GM10847 (cell line): ENCODE data around the gene CLSTN3.

Experiments used
- POLR2A ChIP-seq: IDR thresholded peaks from 2 replicates; pipeline ENCODE4 v1.6.1; 2011; ENCODE audit not compliant: insufficient read length; ENCODE audit errors: extremely low read depth

Gene CLSTN3

GRCh38 chr12:7131502-7131866 lies 1.3 kb downstream of the CLSTN3 start:
- TF ChIP-seq POLR2A: no peak

- no peak for TF ChIP-seq POLR2A
These were observed 4.4 kb downstream of the CLSTN3 start for GRCh38 chr12:7134396-7135166.

GRCh38 chr12:7136071-7136470 lies 5.9 kb downstream of the CLSTN3 start:
- TF ChIP-seq POLR2A: no peak

DNA sequence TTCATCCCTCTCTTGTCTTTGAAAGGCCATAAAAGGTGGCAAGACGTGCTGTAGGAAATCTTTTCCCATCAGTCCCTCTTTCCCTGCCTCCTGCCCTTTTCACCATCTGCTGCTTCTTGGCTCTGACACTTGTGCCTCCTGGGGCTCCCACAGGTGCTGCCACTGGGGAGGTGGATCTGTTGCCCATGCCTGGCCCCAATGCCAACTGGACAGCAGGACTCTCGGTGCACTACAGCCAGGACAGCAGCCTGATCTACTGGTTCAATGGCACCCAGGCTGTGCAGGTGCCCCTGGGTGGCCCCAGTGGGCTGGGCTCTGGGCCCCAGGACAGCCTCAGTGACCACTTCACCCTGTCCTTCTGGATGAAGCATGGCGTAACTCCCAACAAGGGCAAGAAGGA lies 6.5 kb downstream of the CLSTN3 start:
- no peak for TF ChIP-seq POLR2A

DNA sequence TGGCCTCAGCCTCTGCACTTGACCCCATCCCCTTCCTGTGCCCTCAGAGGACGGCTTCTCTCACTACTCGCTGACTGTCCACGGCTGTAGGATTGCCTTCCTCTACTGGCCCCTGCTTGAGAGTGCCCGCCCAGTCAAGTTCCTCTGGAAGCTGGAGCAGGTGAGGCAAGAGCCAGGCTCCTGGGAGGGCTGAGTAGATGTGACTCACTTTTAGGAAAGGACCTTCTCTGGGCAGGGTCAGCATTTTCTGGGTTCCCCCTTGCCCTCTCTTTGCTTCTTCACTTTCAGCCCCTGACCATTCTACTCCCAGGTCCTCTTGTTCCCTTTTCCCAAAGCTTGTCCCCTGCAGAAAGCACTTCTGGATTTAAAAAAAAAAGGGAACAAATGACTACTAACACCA lies 7.7 kb downstream of the CLSTN3 start:
- TF ChIP-seq POLR2A: no peak

- no peak for TF ChIP-seq POLR2A
These were observed 9.0 kb downstream of the CLSTN3 start for GRCh38 chr12:7139200-7139599.

DNA sequence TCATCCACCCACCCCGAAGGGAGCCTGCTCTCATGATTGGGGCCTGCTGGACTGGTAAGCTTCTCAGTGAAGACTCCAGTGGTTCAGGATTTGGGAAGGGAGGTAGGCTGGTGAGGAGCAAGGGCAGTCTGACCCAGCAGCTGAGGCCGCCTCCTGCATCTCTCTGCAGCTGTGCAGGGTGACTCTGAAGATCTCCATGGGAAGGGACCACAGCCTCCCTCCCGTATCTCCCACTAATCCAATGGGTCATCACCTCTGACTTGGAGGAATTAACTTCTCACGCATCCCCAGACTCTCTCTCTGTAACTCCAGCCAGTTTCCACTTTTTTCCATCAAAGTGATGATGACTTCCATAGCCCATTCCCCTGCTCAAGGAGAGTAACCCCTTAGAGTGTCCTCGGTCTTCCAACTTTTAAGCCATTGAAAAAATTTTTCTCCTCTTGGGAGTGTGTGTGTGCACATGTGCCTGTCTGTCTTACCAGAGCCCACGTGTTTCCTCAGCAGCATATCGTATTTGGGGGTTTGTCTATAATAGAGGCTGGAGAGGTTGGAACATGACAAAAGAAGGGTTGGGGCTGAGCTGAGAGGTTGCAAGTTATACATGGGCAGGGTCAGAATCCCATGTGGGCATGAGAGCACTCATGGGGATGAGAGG lies 11.3 kb downstream of the CLSTN3 start:
- TF ChIP-seq POLR2A: no peak

DNA sequence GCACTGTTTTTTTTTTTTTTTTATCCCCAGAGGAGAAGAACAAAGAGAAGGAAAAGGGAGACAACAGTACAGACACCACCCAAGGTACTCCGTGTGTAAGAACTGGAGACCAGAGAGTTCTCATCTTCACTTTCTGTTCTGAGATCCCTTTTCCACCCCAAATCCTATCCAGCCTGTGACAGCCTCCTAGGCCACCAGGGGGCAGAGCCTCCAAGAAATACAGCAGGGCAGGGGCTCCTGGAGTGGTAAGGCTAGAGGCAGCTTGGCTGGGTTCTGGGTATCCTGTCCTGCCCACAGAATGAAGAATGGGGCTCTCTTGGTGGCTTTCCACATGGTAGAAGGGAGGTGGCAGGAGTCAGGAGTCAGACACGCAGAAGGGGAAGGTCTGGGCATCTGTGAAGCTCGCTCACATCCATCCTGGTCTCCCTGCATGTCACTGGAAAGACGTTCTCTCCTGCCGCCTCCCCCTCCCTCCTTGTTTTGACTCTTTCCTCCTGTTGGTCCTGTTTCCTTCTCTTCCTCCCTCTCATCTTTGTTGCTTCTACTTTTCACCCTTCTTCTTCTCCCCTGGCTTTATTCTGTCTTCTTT lies 12.0 kb downstream of the CLSTN3 start:
- TF ChIP-seq POLR2A: no peak

GRCh38 chr12:7142809-7143465 lies 12.8 kb downstream of the CLSTN3 start:
- no peak for TF ChIP-seq POLR2A

DNA sequence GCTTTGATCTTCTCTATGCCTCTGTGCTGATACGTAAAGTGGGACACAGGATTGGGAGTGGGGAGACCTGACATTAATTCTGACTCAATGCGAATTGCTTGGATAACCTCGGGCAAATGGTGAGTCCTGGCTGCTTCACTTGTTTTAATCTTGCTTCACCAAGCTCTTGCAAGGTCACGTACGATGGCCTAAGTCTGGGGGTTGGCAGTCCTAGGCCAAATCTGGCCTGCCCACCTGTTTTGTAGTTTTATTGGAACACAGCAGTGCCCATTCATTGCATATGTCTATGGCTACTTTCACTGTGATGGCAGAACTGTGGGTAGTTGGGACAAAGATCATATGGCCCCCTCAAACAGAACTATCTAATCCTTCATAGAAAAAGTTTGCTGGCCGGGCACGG lies 13.4 kb downstream of the CLSTN3 start:
- no peak for TF ChIP-seq POLR2A

DNA sequence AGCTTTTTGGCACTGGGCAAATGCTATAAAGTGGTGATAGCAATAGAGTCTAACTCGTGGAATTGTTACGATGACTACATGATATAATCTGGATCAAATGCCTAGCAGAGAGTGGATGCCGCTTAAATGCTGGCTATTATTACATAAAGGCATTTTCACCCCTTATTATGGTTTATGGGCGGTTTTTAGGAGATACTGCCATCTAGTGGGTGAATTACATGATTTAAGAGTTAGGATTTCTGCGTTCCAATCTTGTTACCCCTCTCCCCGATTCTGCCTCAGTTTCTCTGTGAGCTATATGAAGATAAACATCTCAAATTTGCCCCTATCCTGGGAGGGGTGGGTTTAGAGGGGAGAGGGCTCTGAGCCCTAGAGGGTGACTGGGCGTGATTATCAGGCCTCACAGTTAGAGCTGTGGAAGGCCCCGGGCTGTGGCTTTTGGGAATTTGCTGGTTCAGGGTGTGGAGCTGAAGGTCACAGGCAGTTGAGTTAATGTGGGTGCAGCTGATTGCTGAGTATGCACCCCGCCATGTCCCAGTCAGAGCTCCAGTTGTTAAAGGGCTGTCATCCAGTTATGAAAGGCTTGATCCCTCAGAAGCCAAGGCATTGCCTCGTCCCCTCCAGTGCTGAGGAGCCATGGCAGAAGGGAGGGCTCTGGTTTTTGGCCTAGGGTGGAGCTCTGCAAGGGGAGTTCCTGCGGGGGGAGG lies 14.4 kb downstream of the CLSTN3 start:
- TF ChIP-seq POLR2A: no peak

GRCh38 chr12:7145671-7146070 lies 15.5 kb downstream of the CLSTN3 start:
- TF ChIP-seq POLR2A: no peak

- no peak for TF ChIP-seq POLR2A
These were observed 16.1 kb downstream of the CLSTN3 start for GRCh38 chr12:7146228-7146627.

GRCh38 chr12:7146906-7147305 lies 16.7 kb downstream of the CLSTN3 start:
- TF ChIP-seq POLR2A: no peak

- TF ChIP-seq POLR2A: no peak
These were observed 20.2 kb downstream of the CLSTN3 start for GRCh38 chr12:7150356-7150755.
